22Rv1 (cell line): ENCODE data around the gene MAP4.

Source experiments
- H3K27ac ChIP-seq: fragments of 450-650 bp; 2 replicates; pipeline ENCODE4 v1.5.1; 2017
- ZFX ChIP-seq: fragments of 450-650 bp; IDR thresholded peaks from 2 replicates; pipeline ENCODE4 v1.6.1; 2017; ENCODE audit warnings: antibody characterized with exemption, borderline replicate concordance
- TF ChIP-seq, protein P1 (sequence below): fragments of 450-650 bp; IDR thresholded peaks from 2 replicates; pipeline ENCODE4 v1.5.1; 2017; ENCODE audit warnings: mild to moderate bottlenecking

The MAP4 gene

DNA sequence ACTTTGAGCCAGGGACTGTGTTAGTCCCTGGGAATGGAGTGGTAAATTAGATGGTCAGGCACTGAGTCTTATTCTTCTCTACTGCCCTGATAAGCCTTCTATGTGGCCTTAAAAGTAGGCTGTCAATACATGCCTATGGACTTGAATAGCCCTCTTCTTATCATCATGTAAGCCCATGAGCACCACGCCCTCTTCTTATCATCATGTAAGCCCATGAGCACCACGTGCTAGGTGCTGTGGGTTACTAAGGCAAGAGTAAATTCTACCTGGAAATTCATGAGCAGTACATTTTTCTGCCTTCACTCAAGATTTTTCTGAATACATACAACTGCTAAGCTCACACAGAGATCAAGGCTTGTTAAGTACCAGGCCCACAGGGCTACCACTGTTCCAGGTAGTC lies 144.8 kb downstream of the MAP4 start:
- TF ChIP-seq ZFX = no peak
- TF ChIP-seq, protein P1, sequence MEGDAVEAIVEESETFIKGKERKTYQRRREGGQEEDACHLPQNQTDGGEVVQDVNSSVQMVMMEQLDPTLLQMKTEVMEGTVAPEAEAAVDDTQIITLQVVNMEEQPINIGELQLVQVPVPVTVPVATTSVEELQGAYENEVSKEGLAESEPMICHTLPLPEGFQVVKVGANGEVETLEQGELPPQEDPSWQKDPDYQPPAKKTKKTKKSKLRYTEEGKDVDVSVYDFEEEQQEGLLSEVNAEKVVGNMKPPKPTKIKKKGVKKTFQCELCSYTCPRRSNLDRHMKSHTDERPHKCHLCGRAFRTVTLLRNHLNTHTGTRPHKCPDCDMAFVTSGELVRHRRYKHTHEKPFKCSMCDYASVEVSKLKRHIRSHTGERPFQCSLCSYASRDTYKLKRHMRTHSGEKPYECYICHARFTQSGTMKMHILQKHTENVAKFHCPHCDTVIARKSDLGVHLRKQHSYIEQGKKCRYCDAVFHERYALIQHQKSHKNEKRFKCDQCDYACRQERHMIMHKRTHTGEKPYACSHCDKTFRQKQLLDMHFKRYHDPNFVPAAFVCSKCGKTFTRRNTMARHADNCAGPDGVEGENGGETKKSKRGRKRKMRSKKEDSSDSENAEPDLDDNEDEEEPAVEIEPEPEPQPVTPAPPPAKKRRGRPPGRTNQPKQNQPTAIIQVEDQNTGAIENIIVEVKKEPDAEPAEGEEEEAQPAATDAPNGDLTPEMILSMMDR = no peak
- no peak overlapping the region for H3K27ac ChIP-seq

DNA sequence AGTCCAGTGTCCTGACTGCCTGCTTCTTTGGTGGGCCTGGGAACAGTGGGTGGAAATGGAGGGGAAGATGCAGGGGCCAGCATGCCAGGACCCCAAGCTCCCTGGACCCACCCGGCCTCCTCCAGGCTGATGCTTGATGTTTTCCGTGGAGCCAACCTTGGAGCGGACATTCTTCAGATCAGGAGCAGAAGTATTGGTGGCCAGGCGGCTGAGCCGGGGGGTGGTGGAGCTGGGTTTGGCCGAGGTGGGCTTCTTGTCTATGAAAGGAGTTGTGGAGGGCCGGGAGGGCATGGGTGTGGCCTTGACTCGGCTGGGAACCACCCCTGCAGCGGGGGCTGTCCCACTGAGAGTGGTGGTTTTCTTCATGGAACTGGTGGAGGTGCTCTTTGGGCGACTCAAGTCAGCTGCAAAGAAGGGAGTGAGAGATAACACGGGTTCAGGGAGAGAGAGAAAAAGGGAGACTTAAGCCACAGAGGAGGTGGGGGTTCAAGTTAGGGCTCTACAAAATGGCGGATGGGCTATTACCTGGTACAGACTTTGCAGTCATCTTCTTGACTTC lies 145.4 kb downstream of the MAP4 start:
- TF ChIP-seq ZFX = no peak
- TF ChIP-seq, protein P1 = no peak
- no peak overlapping the region for H3K27ac ChIP-seq

DNA sequence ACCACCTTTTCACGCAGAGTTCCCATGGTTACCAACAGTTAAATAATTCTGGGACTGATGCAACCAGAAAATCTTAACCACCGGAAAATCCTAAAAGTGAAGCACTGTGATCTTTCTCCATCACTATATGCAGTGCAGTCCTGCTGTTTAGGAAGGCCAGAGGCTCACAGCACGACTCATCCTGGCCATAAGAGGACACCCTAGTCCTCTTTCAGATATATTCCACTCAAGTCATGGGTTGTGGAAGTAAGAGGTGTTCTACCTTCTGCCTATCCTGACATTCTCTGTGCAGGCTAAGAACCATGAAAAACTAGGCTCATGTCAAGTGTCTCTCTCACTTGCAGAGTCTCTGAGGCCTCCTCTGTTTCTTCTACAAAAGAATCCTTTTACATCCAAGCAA lies 146.1 kb downstream of the MAP4 start:
- TF ChIP-seq, protein P1 = no peak
- TF ChIP-seq ZFX = no peak
- no peak overlapping the region for H3K27ac ChIP-seq

DNA sequence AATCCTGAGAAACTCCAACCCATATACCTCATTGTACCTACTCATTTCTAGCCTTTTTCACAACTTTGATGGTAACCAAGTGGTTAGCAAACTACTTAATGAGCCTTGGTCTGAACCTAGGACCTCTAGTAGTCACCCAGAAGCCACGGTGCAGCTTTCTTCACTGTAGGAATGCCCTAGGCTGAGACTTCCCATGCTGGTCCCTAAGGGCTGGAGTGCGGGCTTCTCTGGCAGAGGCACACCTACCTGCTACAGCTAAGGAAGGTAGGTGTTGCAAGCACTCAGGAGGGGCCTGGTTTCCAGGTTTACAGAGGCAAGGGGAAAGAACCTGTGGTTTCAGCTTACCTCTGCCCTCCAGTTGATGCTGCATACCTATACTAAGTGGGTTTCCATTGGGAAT lies 147.9 kb downstream of the MAP4 start:
- no peak overlapping the region for H3K27ac ChIP-seq
- TF ChIP-seq, protein P1 = no peak
- no peak for TF ChIP-seq ZFX

DNA sequence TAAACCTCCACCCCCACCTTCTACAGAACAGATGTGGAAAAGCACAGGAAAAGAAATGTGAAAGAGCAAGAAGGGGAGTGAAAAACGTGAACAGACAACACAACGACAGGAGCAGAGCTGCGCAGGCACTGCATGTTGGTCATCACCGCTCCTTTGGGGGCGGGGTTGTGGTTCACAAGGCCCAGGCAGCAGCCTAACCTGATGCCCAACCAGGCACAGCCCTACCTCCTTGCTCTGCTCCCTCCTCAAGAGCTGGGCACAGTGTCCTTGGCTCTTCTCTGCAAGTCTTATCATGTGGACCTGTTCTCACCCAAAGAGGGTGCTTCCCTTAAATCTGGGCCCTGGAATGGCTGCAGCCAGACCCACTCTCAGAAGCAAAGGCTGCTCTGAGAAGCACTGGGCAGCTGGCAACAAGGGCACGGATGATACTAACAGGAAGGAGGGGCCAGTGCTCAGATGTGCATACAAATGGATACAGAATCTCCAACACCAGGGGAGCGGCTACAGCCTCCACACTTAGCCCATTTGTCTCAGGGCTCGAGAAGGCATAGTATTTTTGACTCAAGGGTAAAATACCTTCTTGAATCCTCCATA lies 148.7 kb downstream of the MAP4 start:
- TF ChIP-seq, protein P1 = no peak
- TF ChIP-seq ZFX = no peak
- H3K27ac ChIP-seq = no peak overlapping the region

DNA sequence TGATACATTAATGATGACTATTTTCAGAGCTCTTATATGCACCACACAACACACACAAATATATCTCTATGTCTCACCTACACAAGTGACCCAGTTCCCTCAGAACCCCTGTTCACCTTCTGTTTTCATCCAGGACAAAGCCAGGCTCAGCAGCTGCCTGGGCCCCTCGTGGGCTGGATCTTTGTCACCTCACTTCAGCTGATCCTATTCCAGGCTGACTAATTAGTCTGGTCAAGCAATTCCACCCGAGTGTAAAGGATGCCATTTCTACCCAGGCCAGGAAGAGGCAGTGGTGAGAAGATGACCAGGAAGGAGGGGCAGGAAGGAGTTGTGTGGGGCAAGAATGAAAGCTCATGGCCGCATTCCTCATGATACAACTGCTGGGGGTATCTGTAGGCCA lies 151.0 kb downstream of the MAP4 start:
- TF ChIP-seq, protein P1 = no peak
- no peak overlapping the region for H3K27ac ChIP-seq

DNA sequence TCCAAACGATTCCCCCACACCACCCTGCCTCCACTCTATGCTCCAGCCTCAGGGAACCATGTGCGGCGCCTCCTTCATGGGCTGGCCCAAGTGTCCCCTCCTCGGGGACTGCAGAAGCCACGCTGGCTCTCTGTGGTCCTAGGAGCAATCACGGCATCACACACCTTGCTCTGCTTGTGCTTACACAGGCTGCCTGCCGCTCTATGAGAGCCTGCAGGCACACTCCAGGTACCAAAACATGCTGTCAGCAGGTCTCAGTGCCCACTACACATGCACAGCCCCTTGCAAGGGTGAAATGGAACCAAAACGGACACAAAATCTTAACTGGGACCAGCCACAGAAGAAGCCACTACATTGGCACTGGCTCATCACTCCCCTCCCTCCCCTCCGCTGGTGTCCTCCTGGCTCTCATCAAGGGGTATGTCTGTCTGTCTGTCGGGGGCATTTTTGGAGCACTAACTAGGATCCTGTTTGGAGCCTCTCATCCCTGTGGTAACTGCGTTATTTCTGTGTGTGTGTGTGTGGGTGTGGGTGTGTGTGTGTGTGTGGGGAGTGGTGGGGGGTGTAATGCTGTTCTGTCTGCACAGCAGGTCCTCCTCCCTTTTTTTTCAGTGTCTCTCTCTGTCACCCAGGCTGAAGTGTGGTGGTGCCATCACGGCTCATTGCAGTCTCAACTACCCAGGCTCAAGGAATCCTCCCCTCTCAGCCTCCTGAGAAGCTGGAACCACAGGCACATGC lies 152.7 kb downstream of the MAP4 start:
- no peak for TF ChIP-seq ZFX
- TF ChIP-seq, protein P1 = no peak

More for the DNA sequence above, 152.7 kb downstream of the MAP4 start:
- no peak overlapping the region for H3K27ac ChIP-seq
